T follicular helper cell (primary cell): ENCODE results near the gene DENND1A.

Source experiments
- DNase-seq: peaks from one replicate; pipeline ENCODE4 v3.0.0-alpha.2; 2020; ENCODE audit warnings: low read depth

DENND1A gene

DNA sequence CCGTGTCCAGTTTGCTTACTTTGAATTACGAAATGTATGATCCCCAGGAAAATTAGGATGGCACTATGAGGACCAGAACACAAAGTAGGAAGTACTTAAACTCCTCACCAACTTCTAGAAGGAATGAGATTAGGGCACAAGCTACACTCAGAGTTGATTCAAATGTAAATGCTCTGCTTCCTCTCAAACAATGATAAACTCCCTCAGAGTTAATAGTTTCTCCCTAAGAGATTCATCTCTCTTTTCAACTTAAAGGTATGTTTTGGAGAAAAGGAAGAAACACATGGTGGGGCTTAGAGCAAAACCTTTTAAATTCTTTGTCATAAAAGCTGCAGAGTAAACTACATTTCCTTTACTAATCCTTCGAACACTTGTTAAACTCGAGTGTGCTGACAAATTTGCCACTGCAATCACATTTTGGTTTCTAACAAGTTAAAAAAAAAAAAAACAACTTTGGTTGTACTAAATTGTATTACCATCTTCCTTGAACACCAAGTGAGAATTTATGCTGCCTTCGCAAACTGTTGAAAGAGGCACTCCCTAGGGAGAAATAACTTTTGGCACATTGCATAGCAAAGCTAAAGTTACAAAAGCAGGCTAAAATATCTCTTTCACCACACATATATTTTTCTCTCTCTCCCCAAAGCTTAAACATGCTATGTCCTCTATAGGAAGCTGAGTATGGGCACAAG, 66.6 kb downstream of the DENND1A start:
- DNase-seq: no peak

DNA sequence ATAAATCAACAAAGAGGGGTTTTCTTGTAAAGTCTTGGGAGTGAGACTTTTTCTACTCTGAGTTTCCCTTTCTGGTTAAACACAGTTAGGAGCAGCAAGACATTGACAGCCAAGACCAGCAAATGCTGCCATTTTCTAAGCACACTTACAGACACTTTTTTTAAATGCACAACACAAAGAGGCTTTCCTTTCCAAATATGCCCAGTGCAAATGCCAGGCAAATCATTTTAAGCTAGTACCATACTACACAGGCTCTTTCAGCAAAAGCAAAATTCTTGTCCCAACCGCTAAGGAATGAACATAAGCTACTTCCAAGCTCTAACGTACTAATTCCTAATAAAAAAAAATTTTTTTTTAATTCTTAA, 68.2 kb downstream of the DENND1A start:
- DNase-seq: no peak

- DNase-seq: no peak
These were observed 68.7 kb downstream of the DENND1A start for GRCh38 chr9:123861086-123861755.

DNA sequence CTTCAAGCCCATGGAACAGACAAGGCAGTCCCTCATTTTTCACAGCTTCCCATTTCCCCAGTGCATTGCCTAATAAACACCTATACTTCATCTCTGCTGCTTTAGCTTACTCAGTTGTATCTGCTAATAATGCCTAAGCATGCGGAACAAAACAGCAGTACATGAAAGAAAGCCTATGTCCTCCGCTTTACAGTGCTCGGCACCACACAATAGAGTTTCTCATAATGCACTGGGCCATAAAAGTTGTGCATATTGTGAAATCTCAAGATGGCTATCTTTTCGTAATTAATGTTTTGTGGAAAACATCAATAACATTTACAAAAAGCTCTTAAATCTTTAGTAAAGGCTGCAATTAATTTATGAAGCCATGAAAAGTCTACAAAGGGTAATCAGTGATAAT, 69.3 kb downstream of the DENND1A start:
- DNase-seq: no peak

DNA sequence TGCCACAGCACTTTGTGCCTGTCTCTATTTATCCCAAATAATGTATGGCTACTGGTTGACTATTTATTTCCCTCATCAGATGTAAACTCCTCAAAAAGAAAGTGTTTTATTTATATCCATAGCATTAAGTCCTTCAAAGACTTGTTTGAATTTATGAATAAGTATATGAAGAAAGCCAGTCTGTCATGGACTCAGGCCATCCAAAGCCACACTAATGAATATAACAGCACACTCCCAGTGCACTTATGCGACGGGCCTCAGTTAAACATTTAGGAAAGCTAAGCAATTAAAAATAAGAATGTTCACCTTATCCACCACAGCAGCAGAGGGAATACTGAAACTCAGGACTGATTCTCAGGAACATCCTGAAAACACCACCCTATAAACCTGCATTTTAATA, 77.5 kb downstream of the DENND1A start:
- DNase-seq: no peak

DNA sequence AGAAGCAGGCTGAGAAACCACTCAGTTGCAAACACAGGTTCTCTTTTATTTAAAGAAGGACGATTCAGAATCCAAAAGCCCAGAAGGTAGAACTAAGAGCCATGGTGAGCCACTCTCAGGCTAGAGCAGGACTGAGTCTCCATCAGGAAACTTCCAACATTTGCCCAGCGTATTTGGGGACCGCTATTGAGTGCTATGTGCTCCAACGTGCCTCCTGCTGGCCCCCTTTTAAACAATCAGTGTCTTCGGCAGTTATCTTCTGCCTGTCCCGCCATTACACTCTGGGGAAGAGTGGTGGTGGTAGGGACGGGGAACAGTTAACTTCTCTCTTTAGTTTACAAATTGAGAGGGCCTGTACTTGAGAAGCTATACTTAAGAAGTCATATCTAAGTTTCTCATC, 78.1 kb downstream of the DENND1A start:
- no peak for DNase-seq

GRCh38 chr9:123848447-123849085, 81.4 kb downstream of the DENND1A start:
- no peak for DNase-seq

DNA sequence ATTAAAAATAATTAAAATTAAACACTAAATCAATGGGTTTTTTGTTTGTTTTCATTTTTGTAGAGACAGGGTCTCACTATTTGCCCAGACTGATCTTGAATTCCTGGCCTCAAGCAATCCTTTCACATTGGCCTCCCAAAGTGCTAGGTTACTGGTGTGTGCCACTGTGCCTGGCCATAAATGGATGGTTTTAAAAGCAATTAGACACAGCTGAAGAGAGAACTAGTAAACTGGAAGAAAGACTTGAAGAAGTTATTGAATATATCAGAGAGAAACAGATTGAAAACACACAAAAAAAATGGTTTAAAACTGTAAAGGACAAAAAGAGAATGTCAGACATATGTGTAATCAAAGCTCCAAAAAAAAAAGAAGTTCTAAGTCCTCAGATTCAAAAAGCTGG, 83.0 kb downstream of the DENND1A start:
- no peak for DNase-seq

GRCh38 chr9:123843703-123844102, 86.2 kb downstream of the DENND1A start:
- DNase-seq: no peak

- no peak for DNase-seq
These were observed 94.1 kb downstream of the DENND1A start for GRCh38 chr9:123835821-123836220.

DNA sequence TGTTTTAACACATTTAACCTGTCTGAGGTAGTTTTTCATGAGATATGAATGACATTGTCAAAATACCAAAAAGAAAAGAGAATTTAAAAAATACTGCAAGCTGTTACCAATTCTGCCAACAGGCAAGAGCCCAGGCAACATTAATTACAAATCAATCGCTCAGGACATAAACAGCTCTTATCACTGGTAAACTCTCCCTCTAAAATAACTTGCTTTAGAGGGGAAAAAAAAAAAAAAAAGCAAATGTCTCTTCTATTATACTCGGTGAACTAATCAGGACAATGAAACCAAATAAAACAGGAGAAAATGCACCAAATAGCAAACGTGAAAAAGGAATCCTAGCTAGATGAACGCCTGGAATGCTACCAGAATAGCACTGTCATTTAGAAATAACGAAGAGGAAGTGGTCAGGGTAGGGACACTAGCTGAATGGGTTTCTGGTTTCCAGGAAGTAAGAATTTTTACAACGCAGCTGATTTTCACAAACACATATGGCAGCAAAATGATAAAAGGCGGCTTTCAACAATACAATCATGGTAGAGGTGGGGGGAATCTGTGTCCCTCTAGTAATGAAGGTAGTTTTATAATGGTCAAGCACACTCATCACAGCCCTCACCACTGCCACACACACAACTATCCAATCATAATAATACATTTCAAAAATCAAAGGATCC, 94.9 kb downstream of the DENND1A start:
- DNase-seq: no peak

- DNase-seq: no peak
These were observed 95.6 kb downstream of the DENND1A start for GRCh38 chr9:123834218-123834888.

- no peak for DNase-seq
These were observed 96.9 kb downstream of the DENND1A start for GRCh38 chr9:123832858-123833650.

- no peak for DNase-seq
These were observed 97.8 kb downstream of the DENND1A start for GRCh38 chr9:123832176-123832575.

DNA sequence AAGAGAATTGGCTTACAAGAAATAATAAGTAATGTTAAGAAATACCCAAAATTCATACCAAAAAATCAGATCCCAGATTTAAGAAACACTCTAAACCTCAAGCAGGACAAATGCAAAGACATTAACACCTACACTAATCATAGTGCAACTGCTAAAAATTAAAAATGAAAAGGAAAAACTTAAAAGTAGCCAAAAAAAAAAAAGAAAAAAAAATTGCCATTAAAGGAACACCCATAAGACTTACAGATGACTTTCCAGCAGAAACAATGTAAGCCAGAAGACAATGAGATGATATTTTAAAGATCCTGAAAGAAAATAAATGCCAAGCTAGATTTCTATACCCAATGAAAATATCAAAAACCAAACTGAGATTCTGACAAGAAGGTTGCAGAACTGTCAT, 101.5 kb downstream of the DENND1A start:
- no peak for DNase-seq

GRCh38 chr9:123825342-123826060, 104.4 kb downstream of the DENND1A start:
- no peak for DNase-seq

DNA sequence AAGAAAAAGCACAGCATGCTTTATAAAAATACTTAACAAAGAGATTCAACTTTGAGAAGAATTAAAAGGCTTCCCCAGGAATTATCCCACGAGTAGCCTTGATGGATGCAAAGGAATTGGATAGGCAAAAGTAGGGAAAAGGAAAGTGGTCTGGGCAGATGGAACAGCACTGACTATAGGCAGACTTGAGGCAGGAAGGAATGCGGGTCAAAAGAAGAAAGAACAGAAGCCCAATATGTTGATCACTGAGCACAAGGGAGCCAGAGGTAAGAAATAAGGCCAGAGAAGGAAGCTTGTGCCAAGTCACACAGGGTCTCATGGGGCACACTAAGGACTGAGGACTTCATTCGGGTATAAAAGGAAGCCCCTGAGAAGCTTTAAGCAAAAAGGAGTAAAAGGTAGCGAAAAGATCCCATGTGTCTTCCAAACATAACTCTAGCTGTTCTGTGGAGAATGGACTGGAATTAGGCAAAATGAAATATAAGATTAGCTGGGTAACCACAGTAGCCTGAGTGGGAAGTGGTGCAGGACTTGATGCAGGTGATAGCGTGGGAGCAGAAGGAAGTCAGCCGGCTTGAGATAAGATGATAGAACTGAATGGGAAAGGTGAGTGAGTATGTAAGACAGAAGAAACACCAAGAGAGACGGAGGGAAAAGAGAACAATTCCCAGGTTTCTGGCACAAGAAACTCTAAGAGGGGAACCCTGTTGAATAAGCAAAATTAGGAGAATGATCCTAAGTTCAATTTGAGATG, 106.6 kb downstream of the DENND1A start:
- no peak for DNase-seq

- no peak for DNase-seq
These were observed 108.3 kb downstream of the DENND1A start for GRCh38 chr9:123821619-123822018.

DNA sequence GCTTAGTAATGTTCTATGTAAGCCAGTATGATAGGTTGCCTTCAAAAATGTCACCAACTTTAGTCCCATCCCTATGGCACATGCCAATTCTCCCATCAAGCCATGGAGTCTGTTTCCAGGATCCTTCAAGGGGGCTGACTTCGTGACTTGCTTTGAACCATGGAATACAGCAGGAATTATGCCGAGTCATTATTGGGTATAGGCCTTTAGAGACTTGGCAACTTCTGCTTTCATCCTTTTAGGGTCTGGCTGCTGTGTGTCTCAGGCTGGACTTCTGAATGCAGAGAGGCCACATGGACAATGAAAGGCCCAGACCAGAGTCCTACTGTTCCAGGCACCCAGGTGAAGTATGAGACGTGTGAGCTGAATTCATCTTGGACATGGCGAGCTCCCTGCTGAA, 109.8 kb downstream of the DENND1A start:
- DNase-seq: no peak
